ENCODE results near the gene S100A12. TPM values are rescaled to one million over a fixed set of nuclear protein-coding genes. Genes with fewer than 3 reads are reported as not detected.

The S100A12 gene
- total RNA-seq, 2 experiments from 2014 or later, result not detected

DNA sequence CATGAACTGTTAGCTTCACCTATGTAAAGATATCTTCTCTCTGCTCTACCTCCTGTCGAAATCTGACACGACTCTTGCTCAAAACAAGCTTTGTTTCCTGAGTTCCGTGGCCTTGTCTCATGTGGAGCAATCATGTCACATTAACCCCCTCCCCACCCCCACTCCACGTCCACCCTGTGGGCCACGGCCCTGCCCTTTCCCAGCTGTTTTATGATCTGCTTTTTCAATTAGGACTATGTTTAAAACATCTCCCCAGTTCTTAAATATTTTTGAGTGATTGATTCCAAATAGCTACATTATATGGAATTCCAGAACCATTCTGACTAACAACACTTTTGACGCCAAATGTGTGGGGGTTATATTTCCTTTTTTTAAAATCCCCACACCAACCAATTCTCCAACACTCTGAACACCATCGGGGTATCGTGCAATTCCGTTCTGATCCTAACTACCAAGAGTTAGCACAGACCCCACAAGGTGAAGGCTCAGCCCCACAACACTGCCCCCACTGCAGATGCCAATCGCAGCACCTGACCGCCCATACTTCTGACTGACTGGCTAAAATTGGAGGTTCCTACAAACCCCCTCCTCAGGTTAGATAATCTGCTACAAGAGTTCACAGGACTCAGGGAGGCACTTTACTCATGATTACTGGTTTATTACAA, 28.1 kb upstream of the S100A12 start:
- no peaks in the 10 kb centered on the region for H3K36me3 Mint-ChIP-seq
- H3K27ac Mint-ChIP-seq, result no peak overlapping the region
- H3K27me3 Mint-ChIP-seq, result peaks cover 7% of the 10 kb centered on the region
- H3K4me1 Mint-ChIP-seq, result peaks cover 3% of the 10 kb centered on the region
- ATAC-seq (ENCODE audit: low read depth), result no peak
- H3K4me3 Mint-ChIP-seq, result no peak overlapping the region
- DNase-seq, result no peak
- POLR2A ChIA-PET, result no interaction called here
- H3K9me3 Mint-ChIP-seq, result no peaks in the 10 kb centered on the region

DNA sequence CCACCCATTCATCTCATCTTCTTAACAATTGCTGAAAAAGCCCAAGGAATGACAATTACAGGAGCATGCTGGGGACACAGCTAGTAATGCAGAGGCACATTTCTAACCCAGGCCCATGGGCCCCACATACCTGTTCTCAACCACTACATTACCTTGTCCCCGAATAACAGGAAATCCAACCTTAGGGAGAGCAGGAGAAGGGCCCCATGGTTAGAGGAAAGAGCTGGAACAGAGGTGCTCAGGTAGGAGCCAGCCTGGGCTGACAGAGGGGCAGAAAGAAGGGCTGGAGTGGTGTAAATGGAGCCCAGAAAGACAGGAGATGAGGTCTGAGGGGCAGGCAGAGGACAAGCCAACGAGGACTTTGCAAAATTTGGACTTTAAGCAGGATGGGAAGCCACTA, 26.8 kb upstream of the S100A12 start:
- H3K27ac Mint-ChIP-seq, result no peak overlapping the region
- no peak for ATAC-seq (ENCODE audit: low read depth)
- POLR2A ChIA-PET, result no interaction called here

DNA sequence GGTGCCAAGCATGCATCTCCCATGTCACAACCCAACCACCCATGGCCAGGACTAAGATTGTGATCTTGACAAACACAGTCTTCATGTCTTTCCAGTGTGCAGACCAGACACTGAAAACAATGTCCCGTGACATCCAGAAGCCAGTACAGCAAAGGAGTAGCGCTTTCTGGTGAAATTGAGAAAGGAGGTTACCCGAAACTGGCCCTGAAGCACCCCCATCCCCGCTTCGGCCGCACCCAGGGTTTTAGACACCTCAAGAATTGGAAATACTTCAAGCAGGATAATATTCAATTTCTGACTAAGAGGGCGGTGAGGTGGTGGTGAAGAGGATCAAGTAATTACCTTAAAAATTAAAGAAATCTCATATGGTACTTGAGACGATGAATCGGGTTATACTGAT, 26.0 kb upstream of the S100A12 start:
- Mint-ChIP-seq H3K4me3 (no peak overlapping the region), H3K27me3 (peaks cover 5% of the 10 kb centered on the region), H3K4me1 (peaks cover 3% of the 10 kb centered on the region), H3K27ac (no peak overlapping the region), H3K36me3 (no peaks in the 10 kb centered on the region), H3K9me3 (no peaks in the 10 kb centered on the region)
- POLR2A ChIA-PET, result no interaction called here
- ATAC-seq (ENCODE audit: low read depth), result no peak
- DNase-seq, result no peak

More for the DNA sequence above, 26.8 kb upstream of the S100A12 start:
- Mint-ChIP-seq H3K4me3 (no peak overlapping the region), H3K36me3 (no peaks in the 10 kb centered on the region), H3K9me3 (no peaks in the 10 kb centered on the region), H3K27me3 (peaks cover 5% of the 10 kb centered on the region), H3K4me1 (peaks cover 3% of the 10 kb centered on the region)
- no peak for DNase-seq

DNA sequence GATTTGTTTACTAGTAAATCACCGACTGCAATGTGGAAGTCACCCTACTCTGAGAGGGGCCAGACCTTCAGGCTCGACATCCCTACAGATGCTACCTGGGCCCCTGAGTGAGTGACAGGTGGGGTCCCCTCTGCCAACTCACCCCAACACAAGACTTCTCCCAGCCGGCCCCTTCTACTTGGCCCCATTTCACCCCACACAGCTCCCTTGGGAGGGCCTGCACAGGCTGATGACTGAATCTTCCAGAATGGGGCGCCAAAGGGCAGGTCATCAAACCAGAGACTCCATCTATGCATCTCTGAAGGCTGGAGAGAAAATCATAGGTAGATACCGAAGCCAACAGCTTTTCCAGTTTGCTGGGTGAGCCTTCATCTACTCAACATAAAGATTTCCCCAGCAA, 24.8 kb upstream of the S100A12 start:
- DNase-seq (no peak), ATAC-seq (ENCODE audit: low read depth) (no peak)
- no peaks in the 10 kb centered on the region for H3K36me3 Mint-ChIP-seq
- POLR2A ChIA-PET, result no interaction called here
- H3K27me3 Mint-ChIP-seq, result peaks cover 11% of the 10 kb centered on the region
- no peak overlapping the region for H3K4me3 Mint-ChIP-seq
- no peaks in the 10 kb centered on the region for H3K9me3 Mint-ChIP-seq
- peaks cover 3% of the 10 kb centered on the region for H3K4me1 Mint-ChIP-seq
- H3K27ac Mint-ChIP-seq, result no peak overlapping the region

DNA sequence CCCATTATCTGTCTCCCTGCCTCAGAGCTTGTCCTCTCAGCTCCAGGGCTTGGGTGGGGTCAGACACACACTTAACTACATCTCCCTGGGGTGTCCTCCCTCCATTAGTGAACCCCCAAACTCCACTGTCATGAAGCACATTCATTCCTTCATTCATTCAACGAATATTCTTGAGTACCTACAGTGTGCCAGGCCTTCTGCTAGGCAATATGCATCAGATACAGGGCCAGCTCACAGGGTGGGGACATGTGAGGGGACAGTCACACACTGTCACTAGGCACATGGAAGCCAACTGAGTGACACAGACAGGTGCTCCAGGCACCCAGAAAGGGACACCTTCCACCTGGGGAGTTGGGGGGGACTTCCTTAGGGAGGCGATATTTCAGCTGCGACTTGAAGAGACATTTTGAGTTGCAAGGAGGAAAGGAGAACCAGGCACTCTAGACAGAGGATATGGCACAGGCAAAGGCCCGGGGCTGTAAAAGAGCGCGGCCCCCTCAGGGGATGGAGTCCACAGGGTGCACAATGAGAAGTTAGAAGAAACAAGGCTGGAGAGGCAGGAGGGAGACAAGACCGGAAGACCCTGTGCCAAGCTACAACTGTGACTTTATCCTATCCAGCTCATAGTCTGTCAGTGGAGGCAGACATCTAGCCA, 24.1 kb upstream of the S100A12 start:
- POLR2A ChIA-PET, result no interaction called here
- ATAC-seq (ENCODE audit: low read depth) (no peak), DNase-seq (no peak)
- Mint-ChIP-seq H3K27ac (no peak overlapping the region), H3K4me1 (peaks cover under 1% of the 10 kb centered on the region), H3K36me3 (no peaks in the 10 kb centered on the region), H3K9me3 (no peaks in the 10 kb centered on the region), H3K27me3 (peaks cover 9% of the 10 kb centered on the region), H3K4me3 (no peak overlapping the region)

DNA sequence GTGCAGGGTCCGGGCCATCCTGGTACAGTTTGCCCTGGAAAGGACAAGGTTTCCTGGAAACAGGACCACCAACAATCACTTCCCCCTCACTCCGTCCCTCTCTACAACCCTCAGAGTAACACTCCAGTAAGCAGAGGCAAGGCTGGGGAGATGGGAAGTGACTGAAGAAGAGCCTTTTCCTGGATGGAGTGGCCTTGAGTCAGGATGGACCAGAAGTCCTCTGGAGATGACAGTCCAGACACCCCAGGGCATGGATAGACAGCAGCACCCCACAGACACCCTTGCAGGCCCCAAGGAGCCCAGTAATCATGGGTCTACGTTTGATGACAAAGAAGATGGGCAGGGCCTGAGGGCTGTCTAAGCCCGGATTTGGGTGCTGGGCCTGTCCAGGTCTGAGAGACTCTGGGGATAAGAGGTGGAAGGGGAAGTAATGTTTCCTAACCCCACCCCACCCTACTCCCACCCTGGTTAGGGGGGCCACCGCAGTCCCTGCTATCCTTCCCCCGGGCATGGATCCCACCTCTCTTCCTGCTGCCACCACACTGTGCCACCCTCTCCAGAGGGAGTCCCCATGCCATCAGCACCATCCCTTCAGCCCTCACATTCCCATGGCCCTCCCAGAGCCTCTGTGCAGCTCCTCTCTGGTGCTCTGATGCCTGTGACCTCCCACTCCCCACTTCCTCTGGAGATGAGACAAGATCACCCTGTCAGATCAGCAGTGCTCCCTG, 22.7 kb upstream of the S100A12 start:
- POLR2A ChIA-PET, result no interaction called here

DNA sequence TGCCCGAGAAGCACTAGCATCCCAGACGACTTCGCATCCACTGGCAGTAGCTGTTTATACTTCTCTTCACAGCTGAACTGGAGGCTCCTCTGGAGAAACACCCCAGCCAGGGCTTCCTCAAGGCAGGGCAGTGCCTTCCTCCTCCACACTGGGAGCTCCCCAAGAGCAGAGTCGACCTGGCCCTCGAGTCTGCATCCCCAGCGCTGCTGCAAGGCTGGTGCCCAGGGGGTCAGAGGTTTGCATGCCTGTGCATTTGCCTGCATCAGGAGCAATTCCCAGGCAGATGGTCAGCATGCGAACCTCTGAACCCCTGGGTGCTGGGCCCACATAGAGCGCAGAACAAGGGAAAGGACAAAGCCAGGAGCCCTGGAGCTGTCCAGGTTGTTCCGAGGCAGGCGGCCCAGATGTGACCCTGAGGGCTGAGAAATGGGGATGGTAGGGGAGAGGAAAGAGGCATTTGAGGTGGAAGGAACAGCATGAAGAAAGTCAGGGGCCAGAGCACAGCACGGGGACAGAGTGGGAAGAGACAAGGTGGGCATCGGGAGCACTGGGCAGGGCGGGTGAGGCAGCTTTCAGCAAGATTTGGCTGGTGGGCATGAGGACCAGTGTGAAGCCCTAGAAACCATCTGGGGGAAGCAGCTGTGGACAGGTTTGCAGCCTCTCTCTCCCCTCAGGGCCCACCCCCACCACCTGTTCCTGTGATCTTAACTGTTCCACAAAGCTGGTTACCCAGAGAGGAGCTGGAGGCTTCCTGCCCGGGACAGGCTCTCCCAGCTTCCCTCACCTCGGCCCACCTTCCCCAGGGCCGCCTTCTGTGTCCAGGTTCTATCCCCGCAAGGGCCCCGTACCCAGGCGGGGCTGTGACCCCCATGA, 21.9 kb upstream of the S100A12 start:
- H3K9me3 Mint-ChIP-seq, result no peaks in the 10 kb centered on the region
- DNase-seq, result no peak
- H3K4me3 Mint-ChIP-seq, result no peak overlapping the region
- peaks cover 6% of the 10 kb centered on the region for H3K27me3 Mint-ChIP-seq
- no peaks in the 10 kb centered on the region for H3K36me3 Mint-ChIP-seq
- POLR2A ChIA-PET, result no interaction called here
- H3K27ac Mint-ChIP-seq, result no peak overlapping the region
- ATAC-seq (ENCODE audit: low read depth), result no peak
- H3K4me1 Mint-ChIP-seq, result no peaks in the 10 kb centered on the region

More for the DNA sequence above, 22.7 kb upstream of the S100A12 start:
- no peak for ATAC-seq (ENCODE audit: low read depth)
- Mint-ChIP-seq H3K27me3 (peaks cover 6% of the 10 kb centered on the region), H3K9me3 (no peaks in the 10 kb centered on the region), H3K4me3 (no peak overlapping the region), H3K4me1 (no peaks in the 10 kb centered on the region), H3K27ac (no peak overlapping the region), H3K36me3 (no peaks in the 10 kb centered on the region)
- no peak for DNase-seq

DNA sequence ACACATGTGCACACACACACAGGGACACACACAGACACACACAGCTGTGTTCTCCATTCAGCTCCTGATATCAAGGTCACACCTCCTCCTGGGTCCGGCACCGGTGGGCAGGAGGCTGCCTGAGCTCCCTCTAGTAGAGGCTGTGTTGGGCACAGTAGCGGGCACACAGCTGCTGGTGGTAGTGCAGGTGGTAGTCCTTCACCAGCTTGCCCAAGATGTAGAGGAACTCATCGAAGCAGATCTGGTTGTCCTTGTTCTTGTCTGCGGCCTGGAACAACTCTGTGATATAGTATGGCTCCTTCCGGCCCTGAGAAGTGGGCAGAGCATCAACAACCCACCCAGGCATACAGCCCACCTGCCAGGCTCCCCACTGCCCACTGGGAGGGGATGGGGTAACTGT, 21.0 kb upstream of the S100A12 start:
- Mint-ChIP-seq H3K9me3 (no peaks in the 10 kb centered on the region), H3K4me1 (no peaks in the 10 kb centered on the region), H3K27ac (no peak overlapping the region), H3K27me3 (peaks cover 6% of the 10 kb centered on the region), H3K4me3 (no peak overlapping the region), H3K36me3 (no peaks in the 10 kb centered on the region)
- POLR2A ChIA-PET, result no interaction called here
- ATAC-seq (ENCODE audit: low read depth) (no peak), DNase-seq (no peak)

DNA sequence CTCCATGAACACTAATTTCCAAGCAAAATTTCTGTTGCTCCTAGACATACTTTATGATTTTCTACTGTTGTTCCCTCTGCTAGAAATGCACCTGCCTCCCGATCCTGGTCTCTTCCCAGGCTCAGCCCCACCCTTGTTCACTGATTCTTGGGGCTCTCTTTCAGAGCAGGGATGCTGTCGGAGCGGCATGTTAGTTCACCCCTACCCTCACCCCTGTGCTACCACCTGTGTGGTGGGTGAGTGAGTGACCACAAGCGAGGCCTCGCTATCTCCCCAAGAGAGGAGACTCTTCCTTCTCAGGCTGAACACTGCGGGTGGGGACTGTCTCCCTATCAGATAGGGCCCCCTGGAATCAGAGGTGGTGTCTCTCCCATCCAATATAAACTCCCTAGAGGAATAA, 20.4 kb upstream of the S100A12 start:
- POLR2A ChIA-PET, result no interaction called here
- no peaks in the 10 kb centered on the region for H3K36me3 Mint-ChIP-seq
- H3K4me1 Mint-ChIP-seq, result no peaks in the 10 kb centered on the region
- no peak for ATAC-seq (ENCODE audit: low read depth)
- peaks cover 7% of the 10 kb centered on the region for H3K27me3 Mint-ChIP-seq
- no peak overlapping the region for H3K27ac Mint-ChIP-seq
- no peak overlapping the region for H3K4me3 Mint-ChIP-seq
- DNase-seq, result no peak
- no peaks in the 10 kb centered on the region for H3K9me3 Mint-ChIP-seq

DNA sequence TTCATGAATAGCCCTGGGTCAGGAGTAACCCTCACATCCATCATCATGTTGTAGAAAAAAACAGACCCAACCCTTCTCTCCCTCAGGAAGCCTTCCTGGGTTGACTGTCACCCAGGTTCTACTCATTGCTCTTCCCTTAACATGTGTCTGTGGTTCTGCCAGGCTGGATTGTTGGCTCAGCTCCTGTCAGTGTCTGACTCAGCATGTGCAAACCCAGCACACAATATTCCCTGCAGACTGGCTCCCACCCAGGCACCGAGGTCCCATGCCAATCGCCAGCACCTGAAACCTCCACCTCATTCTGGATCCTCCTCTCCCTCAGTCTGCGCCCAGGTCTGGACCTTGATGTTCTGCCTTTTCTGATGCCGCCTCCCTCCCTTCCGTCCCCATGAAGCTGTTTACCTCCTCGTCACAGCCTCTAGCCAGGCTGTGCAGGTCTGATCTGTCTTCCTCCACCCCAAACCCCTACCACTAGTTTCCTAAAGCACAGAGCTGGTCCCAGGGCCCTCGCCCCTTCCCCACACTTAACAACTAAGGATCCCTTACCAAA, 19.8 kb upstream of the S100A12 start:
- peaks cover 8% of the 10 kb centered on the region for H3K27me3 Mint-ChIP-seq
- H3K4me3 Mint-ChIP-seq, result no peak overlapping the region
- ATAC-seq (ENCODE audit: low read depth) (no peak), DNase-seq (no peak)
- POLR2A ChIA-PET, result no interaction called here
- H3K9me3 Mint-ChIP-seq, result no peaks in the 10 kb centered on the region
- H3K4me1 Mint-ChIP-seq, result no peaks in the 10 kb centered on the region
- no peak overlapping the region for H3K27ac Mint-ChIP-seq
- no peaks in the 10 kb centered on the region for H3K36me3 Mint-ChIP-seq

DNA sequence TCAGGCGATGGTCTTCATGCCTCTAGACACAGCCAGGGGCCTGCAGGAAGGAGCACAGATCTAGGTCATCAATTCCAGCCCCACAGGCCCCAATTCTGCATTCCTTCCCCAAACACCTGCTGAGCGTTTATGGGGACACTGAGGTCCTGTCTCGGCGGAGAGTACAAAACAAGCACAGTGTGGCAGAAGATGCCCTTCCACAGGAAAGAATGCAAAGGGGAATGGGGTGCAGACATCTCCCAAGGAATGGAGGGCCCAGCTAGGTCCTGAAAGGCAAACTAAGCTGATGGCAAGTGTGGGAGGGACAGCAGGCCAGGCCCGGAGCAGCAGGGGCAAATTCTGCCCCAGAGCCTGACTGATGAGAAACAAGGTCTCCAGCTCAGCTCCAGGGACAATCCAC, 19.0 kb upstream of the S100A12 start:
- DNase-seq (no peak), ATAC-seq (ENCODE audit: low read depth) (no peak)
- Mint-ChIP-seq H3K27ac (no peak overlapping the region), H3K4me1 (no peaks in the 10 kb centered on the region), H3K9me3 (no peaks in the 10 kb centered on the region), H3K36me3 (no peaks in the 10 kb centered on the region), H3K27me3 (peaks cover 11% of the 10 kb centered on the region), H3K4me3 (no peak overlapping the region)
- POLR2A ChIA-PET, result no interaction called here

DNA sequence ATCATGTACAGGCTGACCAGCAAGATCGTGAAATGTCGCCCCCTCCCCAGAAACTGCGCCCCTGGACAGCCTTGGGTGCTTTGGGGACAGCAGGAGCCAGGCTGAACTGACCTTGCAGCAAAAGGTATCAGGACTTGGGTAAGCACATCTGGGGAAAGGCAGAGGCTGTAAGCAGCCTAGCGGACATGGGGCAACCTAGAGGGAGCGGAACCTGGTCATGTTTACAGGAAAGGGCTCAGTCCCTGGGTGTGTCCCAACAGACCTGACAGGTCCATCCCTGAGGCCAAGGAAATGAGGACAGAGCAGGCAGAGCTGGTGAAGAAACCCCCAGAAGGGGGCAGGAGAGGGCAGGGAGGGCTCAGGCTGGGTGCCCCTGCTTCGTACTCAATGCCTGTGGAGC, 18.5 kb upstream of the S100A12 start:
- Mint-ChIP-seq H3K36me3 (no peaks in the 10 kb centered on the region), H3K4me1 (no peaks in the 10 kb centered on the region), H3K4me3 (no peak overlapping the region), H3K9me3 (no peaks in the 10 kb centered on the region), H3K27ac (no peak overlapping the region), H3K27me3 (peaks cover 11% of the 10 kb centered on the region)
- POLR2A ChIA-PET, result no interaction called here
- DNase-seq (no peak), ATAC-seq (ENCODE audit: low read depth) (no peak)

DNA sequence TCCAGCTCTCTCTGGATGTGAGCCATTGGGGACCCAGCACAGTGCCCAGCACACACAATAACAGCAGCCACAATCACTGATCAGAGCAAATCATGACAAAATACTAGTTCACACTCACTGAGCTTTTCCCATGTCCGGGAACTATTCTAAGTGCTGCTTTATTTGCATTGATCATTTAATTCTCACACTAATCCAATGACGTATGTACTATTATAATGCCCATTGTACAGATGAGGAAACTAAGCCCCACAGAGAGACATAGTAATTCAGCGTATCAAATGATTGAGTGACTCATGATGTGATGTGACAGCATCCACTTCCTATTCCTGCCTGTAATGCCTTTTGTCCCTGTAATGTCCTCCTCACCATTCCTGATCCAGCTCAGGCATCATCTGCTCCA, 17.4 kb upstream of the S100A12 start:
- ATAC-seq (ENCODE audit: low read depth) (no peak), DNase-seq (no peak)
- peaks cover 11% of the 10 kb centered on the region for H3K27me3 Mint-ChIP-seq
- H3K4me3 Mint-ChIP-seq, result no peak overlapping the region
- H3K9me3 Mint-ChIP-seq, result no peaks in the 10 kb centered on the region
- no peaks in the 10 kb centered on the region for H3K36me3 Mint-ChIP-seq
- H3K27ac Mint-ChIP-seq, result no peak overlapping the region
- POLR2A ChIA-PET, result no interaction called here
- no peaks in the 10 kb centered on the region for H3K4me1 Mint-ChIP-seq
